Mesenchymal stem cell (in vitro differentiated cells and primary cell): Measurements from ENCODE around the gene GPATCH8.
A peak's percentile ranks its signal among the peaks of the same experiment; 100 is the strongest.
"Not testable (repeated sequence)": the region's sequence is repeated elsewhere in the genome, so short reads cannot be mapped to it uniquely, and the experiment has no call there.

ENCODE experiments used
- DNase-seq: peaks from one replicate; pipeline ENCODE4 v3.0.0-alpha.2; 2013
- H2AFZ ChIP-seq: one replicate; pipeline ENCODE4 v1.6.1; 2013; ENCODE audit warnings: low read depth, mild to moderate bottlenecking, control low read depth, inconsistent platforms, low read length, moderate library complexity
- H2AK5ac ChIP-seq: 2 replicates; pipeline ENCODE4 v1.6.1; 2013; ENCODE audit warnings: low read length, moderate library complexity, mild to moderate bottlenecking, inconsistent platforms; ENCODE audit not compliant: severe bottlenecking
- H2BK120ac ChIP-seq: one replicate; pipeline ENCODE4 v1.6.1; 2013; ENCODE audit warnings: low read depth, mild to moderate bottlenecking, inconsistent platforms, low read length, moderate library complexity
- H2BK12ac ChIP-seq, 2 experiments: one replicate each; pipeline ENCODE4 v1.6.1; 2013; ENCODE audit warnings: inconsistent platforms in 2 of 2, low read length in 2 of 2, mild to moderate bottlenecking in 2 of 2, moderate library complexity in 2 of 2, control low read depth in 1 of 2
- H2BK15ac ChIP-seq: one replicate; pipeline ENCODE4 v1.6.1; 2013; ENCODE audit warnings: mild to moderate bottlenecking, low read depth, inconsistent platforms; ENCODE audit not compliant: poor library complexity, severe bottlenecking
- H2BK5ac ChIP-seq: 2 replicates; pipeline ENCODE4 v1.6.1; 2013; ENCODE audit warnings: low read depth, mild to moderate bottlenecking, low read length, control low read depth, inconsistent platforms; ENCODE audit not compliant: poor library complexity, severe bottlenecking
- H3K14ac ChIP-seq, 2 experiments: one replicate each; pipeline ENCODE4 v1.6.1; 2013; ENCODE audit warnings: inconsistent platforms in 2 of 2, low read length in 2 of 2, control low read depth in 1 of 2, mild to moderate bottlenecking in 1 of 2, moderate library complexity in 1 of 2
- H3K18ac ChIP-seq, 2 experiments: one replicate each; pipeline ENCODE4 v1.6.1; 2013; ENCODE audit warnings: inconsistent platforms in 2 of 2, low read length in 2 of 2, control low read depth in 1 of 2, low read depth in 1 of 2, mild to moderate bottlenecking in 1 of 2
- H3K23ac ChIP-seq, 2 experiments: one replicate each; pipeline ENCODE4 v1.6.1; 2013; ENCODE audit warnings: inconsistent platforms in 2 of 2, low read length in 2 of 2, mild to moderate bottlenecking in 2 of 2, moderate library complexity in 2 of 2, control low read depth in 1 of 2
- H3K27ac ChIP-seq: 2 replicates; pipeline ENCODE4 v1.5.1; 2013; ENCODE audit warnings: mild to moderate bottlenecking, moderate library complexity, low read length, control low read depth, inconsistent platforms; ENCODE audit not compliant: poor library complexity, severe bottlenecking
- H3K27me3 ChIP-seq, 2 experiments: 2 replicates each; pipeline versions ENCODE4 v1.6.1 to v1.7.0; 2013; ENCODE audit warnings: low read length in 2 of 2, mild to moderate bottlenecking in 2 of 2, moderate library complexity in 2 of 2, control low read depth in 1 of 2, inconsistent platforms in 1 of 2; ENCODE audit not compliant: control insufficient read depth in 1 of 2, insufficient read depth in 1 of 2
- H3K36me3 ChIP-seq, 2 experiments: 2 replicates each; pipeline versions ENCODE4 v1.6.1 to v1.7.0; 2013; ENCODE audit warnings: low read length in 2 of 2, control low read depth in 1 of 2, inconsistent platforms in 1 of 2, low read depth in 1 of 2, mild to moderate bottlenecking in 1 of 2; ENCODE audit not compliant: insufficient read depth in 2 of 2, control insufficient read depth in 1 of 2
- H3K4ac ChIP-seq, 2 experiments: one replicate each; pipeline ENCODE4 v1.6.1; 2013; ENCODE audit warnings: inconsistent platforms in 2 of 2, low read length in 2 of 2, mild to moderate bottlenecking in 2 of 2, moderate library complexity in 2 of 2, control low read depth in 1 of 2, low read depth in 1 of 2
- H3K4me1 ChIP-seq: 2 replicates; pipeline ENCODE4 v1.6.1; 2013; ENCODE audit warnings: low read depth, low read length, control low read depth; ENCODE audit not compliant: control insufficient read depth, insufficient read depth
- H3K4me2 ChIP-seq: 2 replicates; pipeline ENCODE4 v1.6.1; 2013; ENCODE audit warnings: low read length, mild to moderate bottlenecking, inconsistent platforms; ENCODE audit not compliant: poor library complexity, severe bottlenecking
- H3K4me3 ChIP-seq, 2 experiments: 2 replicates each; pipeline versions ENCODE4 v1.5.1 to v1.7.0; 2013; ENCODE audit warnings: low read length in 2 of 2, mild to moderate bottlenecking in 2 of 2, control low read depth in 1 of 2, low read depth in 1 of 2; ENCODE audit not compliant: insufficient read depth in 1 of 2
- H3K79me1 ChIP-seq: replicated peaks from 2 replicates; pipeline ENCODE4 v1.6.1; 2013; ENCODE audit warnings: mild to moderate bottlenecking, control low read depth, low read length, inconsistent platforms; ENCODE audit not compliant: poor library complexity, severe bottlenecking
- H3K9ac ChIP-seq: 2 replicates; pipeline ENCODE4 v1.7.0; 2013; ENCODE audit warnings: mild to moderate bottlenecking, low read length, moderate library complexity
- H3K9me3 ChIP-seq: 2 replicates; pipeline ENCODE4 v1.7.0; 2013; ENCODE audit warnings: mild to moderate bottlenecking, low read length; ENCODE audit not compliant: control insufficient read depth
- H4K8ac ChIP-seq: one replicate; pipeline ENCODE4 v1.6.1; 2013; ENCODE audit warnings: inconsistent platforms, mild to moderate bottlenecking, low read length, moderate library complexity
- H4K91ac ChIP-seq: one replicate; pipeline ENCODE4 v1.6.1; 2013; ENCODE audit warnings: mild to moderate bottlenecking, low read length, inconsistent platforms
- WGBS: methylation state at CpG from one replicate; pipeline ENCODE4 v1.1.7; 2013; ENCODE audit warnings: mixed read lengths; 5-methylcytosine and 5-hydroxymethylcytosine counted together

GPATCH8 gene

DNA sequence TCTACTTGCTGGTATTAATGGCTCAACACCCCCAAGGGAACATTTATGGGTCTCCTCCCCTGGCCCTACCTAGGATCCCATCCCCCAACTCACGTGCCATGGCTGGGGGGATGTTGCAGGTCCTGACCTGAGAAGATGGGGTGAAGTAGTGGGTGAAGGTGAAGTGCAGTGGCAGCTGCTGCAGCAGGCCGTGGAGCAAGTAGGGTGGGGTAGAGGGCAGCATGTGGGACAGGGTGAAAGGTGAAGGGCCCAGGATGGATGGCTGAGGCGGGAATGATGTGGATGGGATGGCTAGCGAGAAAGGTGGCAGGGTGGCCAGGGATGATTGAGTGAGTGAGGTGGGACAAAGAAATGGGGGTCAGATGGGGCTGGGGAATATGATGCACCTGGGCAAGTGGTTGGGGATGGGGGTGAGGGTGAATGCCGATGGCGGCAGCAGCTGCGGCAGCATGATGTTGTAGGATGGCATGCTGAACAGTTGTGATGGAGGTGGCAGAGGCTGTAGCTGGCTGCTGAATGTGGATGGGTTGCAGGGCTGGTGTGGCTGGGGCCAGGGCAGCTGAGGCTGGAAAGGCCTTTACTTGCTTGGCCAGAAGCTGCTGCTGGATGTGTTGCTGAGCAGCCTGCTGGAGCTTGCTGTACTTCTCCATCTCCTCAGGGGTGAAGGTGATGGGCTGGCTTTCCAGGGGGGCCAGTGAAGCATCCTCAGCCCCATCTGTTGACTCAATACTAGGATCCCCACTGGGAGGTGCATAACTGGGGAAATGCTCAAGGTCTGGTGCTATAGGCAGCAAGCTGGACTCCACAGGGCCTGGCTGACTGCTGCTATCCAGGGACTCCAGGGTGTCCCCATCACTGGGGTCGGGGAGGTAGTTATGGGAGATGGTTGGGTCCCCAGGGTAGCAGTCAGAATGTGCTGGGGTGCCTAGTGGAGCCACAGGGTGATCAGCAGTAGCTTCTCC, 105.4 kb downstream of the GPATCH8 start:
- no peak overlapping the region for H2BK5ac ChIP-seq
- 96% methylated on average over 8 of the region's 8 CpGs for WGBS

DNA sequence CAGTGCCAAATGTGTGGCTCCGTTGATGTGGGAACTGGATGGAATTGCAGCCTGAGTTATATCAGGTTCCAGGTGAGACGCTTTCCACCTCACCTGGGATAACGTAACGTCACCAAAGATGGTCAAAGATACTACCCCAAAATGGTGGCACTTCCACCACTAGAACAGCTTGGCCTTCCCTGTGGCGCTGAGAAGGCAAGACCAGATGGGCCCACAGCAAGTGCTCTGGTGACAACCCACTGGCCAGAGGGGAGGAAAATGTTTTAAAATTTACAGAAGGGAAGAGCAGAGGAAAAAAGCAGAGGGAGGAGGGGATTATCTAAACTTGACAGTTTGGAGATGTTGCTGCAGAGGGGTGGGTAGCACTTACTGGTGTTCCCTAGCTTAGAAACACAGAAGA, 106.3 kb downstream of the GPATCH8 start:
- Histone ChIP-seq H3K4me3 (no peak overlapping the region), H2AK5ac (no peak overlapping the region), H2BK120ac (no peak overlapping the region), H3K18ac (no peak overlapping the region), H3K4ac (no peak overlapping the region), H2BK5ac (no peak overlapping the region), H3K27ac (no peak overlapping the region), H2AFZ (no peak overlapping the region), H3K23ac (no peak overlapping the region), H3K9ac (no peak overlapping the region), H4K91ac (no peak overlapping the region), H3K9me3 (no peaks in the 10 kb centered on the region), H3K14ac (no peak overlapping the region), H3K4me1 (peaks cover 5% of the 10 kb centered on the region), H3K27me3 (no peaks in the 10 kb centered on the region), H2BK15ac (no peak overlapping the region), H3K79me1 (peaks cover 28% of the 10 kb centered on the region), H3K36me3 (peaks cover 43 to 68% of the 10 kb centered on the region in 2 experiments), H2BK12ac (no peak overlapping the region), H4K8ac (no peak overlapping the region), H3K4me2 (no peak overlapping the region)
- no peak for DNase-seq
- 98% methylated on average over 3 of the region's 5 CpGs for whole genome bisulfite sequencing

More for the DNA sequence above, 105.4 kb downstream of the GPATCH8 start:
- H2AK5ac ChIP-seq, result no peak overlapping the region
- H3K36me3 ChIP-seq, result peaks cover 43 to 74% of the 10 kb centered on the region in 2 experiments
- no peak overlapping the region for H3K4ac ChIP-seq
- peaks cover 5% of the 10 kb centered on the region for H3K4me1 ChIP-seq
- H3K14ac ChIP-seq, result no peak overlapping the region
- no peak overlapping the region for H2BK12ac ChIP-seq
- H3K18ac ChIP-seq, result no peak overlapping the region
- DNase-seq, result no peak
- peak overlapping the region in 1 of 2 experiments; percentile 56 for H3K23ac ChIP-seq
- H2BK120ac ChIP-seq, result no peak overlapping the region
- H3K9me3 ChIP-seq, result no peaks in the 10 kb centered on the region
- H4K8ac ChIP-seq, result no peak overlapping the region
- H3K4me2 ChIP-seq, result no peak overlapping the region
- H3K9ac ChIP-seq, result no peak overlapping the region
- peaks cover 28% of the 10 kb centered on the region for H3K79me1 ChIP-seq
- H2AFZ ChIP-seq, result no peak overlapping the region
- H4K91ac ChIP-seq, result peak overlapping the region; percentile 10
- no peak overlapping the region for H3K27ac ChIP-seq
- H2BK15ac ChIP-seq, result no peak overlapping the region
- H3K27me3 ChIP-seq, result no peaks in the 10 kb centered on the region
- no peak overlapping the region for H3K4me3 ChIP-seq

DNA sequence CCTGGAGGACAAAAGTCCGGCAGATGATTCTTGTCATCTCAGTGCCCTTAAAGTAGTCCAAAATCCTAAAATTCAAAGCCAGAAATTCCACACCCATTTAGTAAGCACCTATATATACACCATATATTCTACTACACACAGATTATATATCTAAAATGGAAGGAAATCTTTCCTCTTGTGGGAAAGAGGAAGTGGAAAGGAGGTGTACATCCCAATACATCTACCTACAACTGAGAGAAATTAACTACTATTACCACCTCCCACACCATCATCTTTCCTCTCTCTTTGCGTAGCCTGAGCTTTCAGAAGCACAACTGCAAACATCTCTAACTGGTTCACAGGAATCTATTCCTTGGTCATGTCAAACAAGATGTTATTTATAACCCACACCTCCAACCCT, 108.4 kb downstream of the GPATCH8 start:
- Histone ChIP-seq H3K4me3 (no peak overlapping the region), H4K8ac (no peak overlapping the region), H3K27me3 (no peaks in the 10 kb centered on the region), H2BK15ac (no peak overlapping the region), H3K9ac (no peak overlapping the region), H3K14ac (no peak overlapping the region), H3K18ac (no peak overlapping the region), H3K4me2 (no peak overlapping the region), H2BK12ac (no peak overlapping the region), H4K91ac (no peak overlapping the region), H2AK5ac (no peak overlapping the region), H3K27ac (no peak overlapping the region), H3K36me3 (peaks cover 32 to 50% of the 10 kb centered on the region in 2 experiments), H2BK5ac (no peak overlapping the region), H2BK120ac (no peak overlapping the region), H3K4me1 (peaks cover 5% of the 10 kb centered on the region), H3K4ac (no peak overlapping the region), H3K79me1 (peaks cover 28% of the 10 kb centered on the region), H2AFZ (no peak overlapping the region), H3K9me3 (no peaks in the 10 kb centered on the region), H3K23ac (no peak overlapping the region)
- DNase-seq, result no peak
- WGBS, result over 99% methylated on average over 2 of the region's 2 CpGs

DNA sequence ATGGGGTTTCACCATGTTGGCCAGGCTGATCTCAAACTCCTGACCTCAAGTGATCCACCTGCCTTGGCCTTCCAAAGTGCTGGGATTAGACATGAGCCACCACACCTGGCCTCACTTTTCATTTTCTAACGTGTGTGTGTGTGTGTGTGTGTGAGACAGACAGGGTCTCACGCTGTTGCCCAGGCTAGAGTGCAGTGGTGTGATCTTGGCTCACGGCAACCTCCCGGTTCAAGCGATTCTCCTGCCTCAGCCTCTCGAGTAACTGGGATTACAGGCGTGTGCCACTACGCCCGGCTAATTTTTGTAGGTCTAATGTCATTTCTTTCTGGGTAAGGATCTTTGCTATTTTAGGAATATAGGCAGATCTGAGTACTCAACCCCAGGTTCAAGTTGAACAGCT, 109.1 kb downstream of the GPATCH8 start:
- H4K91ac ChIP-seq, H2BK12ac ChIP-seq, H2AK5ac ChIP-seq, H2AFZ ChIP-seq, H3K27ac ChIP-seq, H3K23ac ChIP-seq, H3K9me3 ChIP-seq, H4K8ac ChIP-seq, DNase-seq, H2BK120ac ChIP-seq, H3K4me1 ChIP-seq, H3K14ac ChIP-seq, H2BK5ac ChIP-seq, H3K9ac ChIP-seq, H2BK15ac ChIP-seq, H3K4me2 ChIP-seq, H3K4ac ChIP-seq, H3K27me3 ChIP-seq, H3K4me3 ChIP-seq, H3K18ac ChIP-seq: not testable (repeated sequence)
- 98% methylated on average over 9 of the region's 9 CpGs for WGBS
- peaks cover 21% of the 10 kb centered on the region for H3K79me1 ChIP-seq
- H3K36me3 ChIP-seq, result peaks cover 25 to 43% of the 10 kb centered on the region in 2 experiments
